ENCODE data around the gene MLANA. TPM values are rescaled to one million over a fixed set of nuclear protein-coding genes. Genes with fewer than 3 reads are reported as not detected.

Gene MLANA
- total RNA-seq, 1 donor from 2014 or later, result not detected

DNA sequence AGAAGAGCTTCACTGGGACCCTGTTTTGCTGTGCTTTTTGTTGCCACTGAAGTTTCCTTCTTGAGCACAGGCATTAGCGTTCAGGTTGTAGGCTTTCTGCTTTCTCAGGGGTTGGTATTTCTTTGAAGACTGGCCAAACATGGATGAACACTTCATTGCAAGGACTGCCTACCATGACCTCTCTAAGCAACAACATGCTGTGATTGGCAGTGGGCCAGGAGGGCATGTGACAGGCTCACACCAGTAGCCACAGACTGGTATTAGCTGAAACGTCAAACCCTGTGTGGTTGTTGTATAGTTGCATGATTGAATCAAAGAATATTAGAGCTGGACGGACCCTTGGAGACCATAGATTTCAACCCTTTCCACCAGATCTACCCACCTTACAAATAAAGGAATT, 20.0 kb upstream of the MLANA start:
- H3K9me3 Mint-ChIP-seq, result no peaks in the 10 kb centered on the region
- no peaks in the 10 kb centered on the region for H3K36me3 Mint-ChIP-seq
- no peak overlapping the region for H3K4me3 ChIP-seq
- H2AFZ ChIP-seq (replicated peaks), result no peak overlapping the region
- H3K9ac ChIP-seq, result no peak overlapping the region
- H3F3A ChIP-seq (ENCODE audit: low read depth), result no peaks in the 10 kb centered on the region
- H3K27me3 Mint-ChIP-seq (ENCODE audit: insufficient read depth, low read depth), result peaks cover 3% of the 10 kb centered on the region
- H3K4me3 Mint-ChIP-seq, result no peak overlapping the region
- no peak overlapping the region for H3K4me2 ChIP-seq
- H3K36me3 ChIP-seq, result no peaks in the 10 kb centered on the region
- no peaks in the 10 kb centered on the region for H3K4me1 Mint-ChIP-seq
- H3K4me1 ChIP-seq, result no peaks in the 10 kb centered on the region
- no peaks in the 10 kb centered on the region for H4K20me1 ChIP-seq (ENCODE audit: low read depth)
- no peak overlapping the region for H3K27ac ChIP-seq
- peak overlapping the region; percentile 5 for H3K27ac Mint-ChIP-seq
- H3K79me2 ChIP-seq (ENCODE audit: low read depth), result no peaks in the 10 kb centered on the region
- DNase-seq (ENCODE audit: low spot score), result no peak
- no peaks in the 10 kb centered on the region for H3K9me3 ChIP-seq (ENCODE audit: low read depth)
- TF ChIP-seq, protein P1, sequence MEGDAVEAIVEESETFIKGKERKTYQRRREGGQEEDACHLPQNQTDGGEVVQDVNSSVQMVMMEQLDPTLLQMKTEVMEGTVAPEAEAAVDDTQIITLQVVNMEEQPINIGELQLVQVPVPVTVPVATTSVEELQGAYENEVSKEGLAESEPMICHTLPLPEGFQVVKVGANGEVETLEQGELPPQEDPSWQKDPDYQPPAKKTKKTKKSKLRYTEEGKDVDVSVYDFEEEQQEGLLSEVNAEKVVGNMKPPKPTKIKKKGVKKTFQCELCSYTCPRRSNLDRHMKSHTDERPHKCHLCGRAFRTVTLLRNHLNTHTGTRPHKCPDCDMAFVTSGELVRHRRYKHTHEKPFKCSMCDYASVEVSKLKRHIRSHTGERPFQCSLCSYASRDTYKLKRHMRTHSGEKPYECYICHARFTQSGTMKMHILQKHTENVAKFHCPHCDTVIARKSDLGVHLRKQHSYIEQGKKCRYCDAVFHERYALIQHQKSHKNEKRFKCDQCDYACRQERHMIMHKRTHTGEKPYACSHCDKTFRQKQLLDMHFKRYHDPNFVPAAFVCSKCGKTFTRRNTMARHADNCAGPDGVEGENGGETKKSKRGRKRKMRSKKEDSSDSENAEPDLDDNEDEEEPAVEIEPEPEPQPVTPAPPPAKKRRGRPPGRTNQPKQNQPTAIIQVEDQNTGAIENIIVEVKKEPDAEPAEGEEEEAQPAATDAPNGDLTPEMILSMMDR (IDR thresholded peaks at IDR 0.05), result no peak
- TF ChIP-seq EZH2 (IDR thresholded peaks at IDR 0.05), result no peak
- TF ChIP-seq EZH2phosphoT487 (IDR thresholded peaks at IDR 0.05), result no peak
- no peaks in the 10 kb centered on the region for H3K27me3 ChIP-seq

DNA sequence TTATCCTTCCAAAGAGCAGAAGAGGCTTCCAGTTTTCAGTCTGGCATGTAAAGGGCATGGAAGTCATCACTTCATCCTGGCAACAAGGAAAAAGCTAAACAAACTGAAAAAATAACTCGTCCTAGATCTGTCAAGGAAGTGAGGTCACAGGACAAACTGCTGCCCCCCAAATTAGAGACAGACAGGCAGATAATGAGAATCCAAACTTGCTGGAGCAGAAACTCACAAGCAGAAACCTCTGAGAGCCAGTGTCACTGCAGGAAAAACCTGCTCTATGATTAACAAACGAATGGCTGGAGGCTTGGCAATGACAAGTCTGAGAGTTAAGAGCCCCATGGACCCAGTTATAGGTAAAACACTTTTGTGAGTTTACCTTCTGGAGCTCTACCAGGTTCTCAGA, 18.9 kb upstream of the MLANA start:
- Histone ChIP-seq H3K27ac (no peak overlapping the region), H3F3A (ENCODE audit: low read depth) (no peaks in the 10 kb centered on the region), H3K36me3 (no peaks in the 10 kb centered on the region), H3K4me1 (no peaks in the 10 kb centered on the region), H3K4me3 (no peak overlapping the region), H3K9ac (no peak overlapping the region), H3K79me2 (ENCODE audit: low read depth) (no peaks in the 10 kb centered on the region), H4K20me1 (ENCODE audit: low read depth) (no peaks in the 10 kb centered on the region), H2AFZ (replicated peaks) (no peak overlapping the region), H3K9me3 (ENCODE audit: low read depth) (no peaks in the 10 kb centered on the region), H3K4me2 (no peak overlapping the region), H3K27me3 (no peaks in the 10 kb centered on the region)
- H3K4me1 Mint-ChIP-seq, result no peaks in the 10 kb centered on the region
- no peak for TF ChIP-seq EZH2 (IDR thresholded peaks at IDR 0.05)
- no peak for TF ChIP-seq EZH2phosphoT487 (IDR thresholded peaks at IDR 0.05)
- TF ChIP-seq, protein P1 (IDR thresholded peaks at IDR 0.05), result no peak
- H3K4me3 Mint-ChIP-seq, result no peak overlapping the region
- H3K36me3 Mint-ChIP-seq, result no peaks in the 10 kb centered on the region
- H3K9me3 Mint-ChIP-seq, result no peaks in the 10 kb centered on the region
- no peak overlapping the region for H3K27ac Mint-ChIP-seq
- H3K27me3 Mint-ChIP-seq (ENCODE audit: insufficient read depth, low read depth), result peaks cover 5% of the 10 kb centered on the region
- DNase-seq (ENCODE audit: low spot score), result no peak

DNA sequence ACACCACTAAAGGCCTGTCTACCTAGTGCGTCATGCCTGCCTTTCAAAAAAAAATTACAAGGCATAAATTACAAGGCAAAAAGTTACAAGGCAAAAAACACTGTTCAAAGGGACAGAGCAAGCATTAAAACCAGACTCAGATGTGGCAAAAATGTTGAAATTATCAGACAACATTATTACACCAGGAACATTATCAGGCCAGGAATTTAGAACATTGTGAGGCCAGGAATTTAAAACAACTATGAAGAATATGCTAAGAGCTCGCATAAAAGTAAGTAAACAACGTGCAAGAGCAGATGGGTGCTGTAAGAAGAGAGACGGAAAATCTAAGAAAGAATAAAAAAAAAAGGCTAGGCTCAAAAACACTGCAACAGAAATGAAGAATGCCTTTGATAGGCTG, 18.2 kb upstream of the MLANA start:
- no peak overlapping the region for H3K27ac Mint-ChIP-seq
- DNase-seq (ENCODE audit: low spot score), result no peak
- H4K20me1 ChIP-seq (ENCODE audit: low read depth), result no peaks in the 10 kb centered on the region
- H3K27me3 Mint-ChIP-seq (ENCODE audit: insufficient read depth, low read depth), result peaks cover 5% of the 10 kb centered on the region
- no peaks in the 10 kb centered on the region for H3K79me2 ChIP-seq (ENCODE audit: low read depth)
- no peaks in the 10 kb centered on the region for H3K9me3 Mint-ChIP-seq
- no peaks in the 10 kb centered on the region for H3K9me3 ChIP-seq (ENCODE audit: low read depth)
- H3F3A ChIP-seq (ENCODE audit: low read depth), result no peaks in the 10 kb centered on the region
- H3K27ac ChIP-seq, result no peak overlapping the region
- TF ChIP-seq EZH2phosphoT487 (IDR thresholded peaks at IDR 0.05), result no peak
- TF ChIP-seq, protein P1 (IDR thresholded peaks at IDR 0.05), result no peak
- no peak for TF ChIP-seq EZH2 (IDR thresholded peaks at IDR 0.05)
- no peak overlapping the region for H3K4me2 ChIP-seq
- H3K27me3 ChIP-seq, result no peaks in the 10 kb centered on the region
- H3K4me3 Mint-ChIP-seq, result no peak overlapping the region
- no peaks in the 10 kb centered on the region for H3K4me1 Mint-ChIP-seq
- H3K36me3 Mint-ChIP-seq, result no peaks in the 10 kb centered on the region
- no peak overlapping the region for H3K9ac ChIP-seq
- H2AFZ ChIP-seq (replicated peaks), result no peak overlapping the region
- no peaks in the 10 kb centered on the region for H3K36me3 ChIP-seq
- no peaks in the 10 kb centered on the region for H3K4me1 ChIP-seq
- H3K4me3 ChIP-seq, result no peak overlapping the region

Data from neural progenitor cell (in vitro differentiated cells).